GM19035 (cell line): ENCODE measurements around the gene SH2D1B.
A peak's percentile ranks its signal among the peaks of the same experiment; 100 is the strongest.

Experiments
- ATAC-seq: cut with Tn5 transposase; IDR thresholded peaks from one replicate; pipeline ENCODE4 v1.9.1; 2021; ENCODE audit not compliant: unreplicated experiment

SH2D1B gene

GRCh38 chr1:162400790-162401355 lies 11.1 kb downstream of the SH2D1B start:
- no peak for ATAC-seq

GRCh38 chr1:162398999-162399580 lies 12.8 kb downstream of the SH2D1B start:
- ATAC-seq = no peak

GRCh38 chr1:162397943-162398560 lies 13.9 kb downstream of the SH2D1B start:
- no peak for ATAC-seq

- no peak for ATAC-seq
These were observed 14.9 kb downstream of the SH2D1B start for GRCh38 chr1:162397039-162397448.

GRCh38 chr1:162396201-162396906 lies 15.6 kb downstream of the SH2D1B start:
- ATAC-seq = no peak

GRCh38 chr1:162391790-162392563 lies 20.0 kb downstream of the SH2D1B start:
- peak; percentile 55 for ATAC-seq

- no peak for ATAC-seq
These were observed 21.3 kb downstream of the SH2D1B start for GRCh38 chr1:162390396-162391185.

GRCh38 chr1:162389971-162390370 lies 22.0 kb downstream of the SH2D1B start:
- ATAC-seq = no peak

GRCh38 chr1:162389021-162389818 lies 22.7 kb downstream of the SH2D1B start:
- ATAC-seq = no peak

- ATAC-seq = no peak
These were observed 23.3 kb downstream of the SH2D1B start for GRCh38 chr1:162388615-162389014.

GRCh38 chr1:162388083-162388594 lies 23.8 kb downstream of the SH2D1B start:
- no peak for ATAC-seq

GRCh38 chr1:162387226-162388082 lies 24.5 kb downstream of the SH2D1B start:
- ATAC-seq = no peak

GRCh38 chr1:162386292-162387225 lies 25.4 kb downstream of the SH2D1B start:
- no peak for ATAC-seq

GRCh38 chr1:162385702-162386101 lies 26.2 kb downstream of the SH2D1B start:
- no peak for ATAC-seq

GRCh38 chr1:162385280-162385623 lies 26.7 kb downstream of the SH2D1B start:
- no peak for ATAC-seq

- no peak for ATAC-seq
These were observed 27.2 kb downstream of the SH2D1B start for GRCh38 chr1:162384601-162385279.

- ATAC-seq = no peak
These were observed 27.8 kb downstream of the SH2D1B start for GRCh38 chr1:162384116-162384515.
